CD8-positive, alpha-beta memory T cell (primary cell): ENCODE results near the gene COL4A6. TPM values are rescaled to one million over a fixed set of nuclear protein-coding genes. Genes with fewer than 3 reads are reported as not detected.
"Not testable (repeated sequence)": the region's sequence is repeated elsewhere in the genome, so short reads cannot be mapped to it uniquely, and the experiment has no call there.

Experiments
- CTCF ChIA-PET: fragments of 350-600 bp; sonication (Branson Sonifier 250); formaldehyde crosslinking; loops from one replicate; lab custom pipeline; 2021; ENCODE audit warnings: antibody characterized with exemption; lab: Charles Lee
- POLR2A ChIA-PET: fragments of 350-600 bp; sonication (Branson Sonifier 250); formaldehyde crosslinking; loops from one replicate; lab custom pipeline; 2021; ENCODE audit warnings: antibody characterized with exemption; lab: Charles Lee
- DNase-seq, 5 donors: peaks; one replicate each; pipeline versions ENCODE4 v3.0.0 to v3.0.0-alpha.2; 2020 to 2022; ENCODE audit warnings: mixed read lengths in 1 of 5
- H3K27ac ChIP-seq: one replicate; pipeline ENCODE4 v1.7.0; 2013; ENCODE audit warnings: low read depth, mild to moderate bottlenecking, low read length, moderate library complexity
- H3K27me3 ChIP-seq: 2 replicates; pipeline ENCODE4 v1.7.0; 2013; ENCODE audit warnings: low read length, mild to moderate bottlenecking; ENCODE audit not compliant: insufficient read depth, poor library complexity, severe bottlenecking
- H3K36me3 ChIP-seq: 2 replicates; pipeline ENCODE4 v1.7.0; 2013; ENCODE audit warnings: mild to moderate bottlenecking, low read length, moderate library complexity; ENCODE audit not compliant: insufficient read depth
- H3K4me1 ChIP-seq: 2 replicates; pipeline ENCODE4 v1.7.0; 2013; ENCODE audit warnings: mild to moderate bottlenecking, low read length, moderate library complexity; ENCODE audit not compliant: insufficient read depth
- H3K4me3 ChIP-seq: 2 replicates; pipeline ENCODE4 v1.7.0; 2013; ENCODE audit warnings: mild to moderate bottlenecking, low read length
- H3K9me3 ChIP-seq: 2 replicates; pipeline ENCODE4 v1.7.0; 2013; ENCODE audit warnings: mild to moderate bottlenecking, low read length
- H3K27ac Mint-ChIP-seq, 8 donors: one replicate each; pipeline ENCODE4 v1.8.0; 2020 to 2021; ENCODE audit warnings: mixed read lengths in 8 of 8, mild to moderate bottlenecking in 6 of 8, inconsistent platforms in 3 of 8, moderate library complexity in 3 of 8
- H3K27me3 Mint-ChIP-seq, 2 donors: one replicate each; pipeline ENCODE4 v1.8.0; 2020 to 2021; ENCODE audit warnings: mixed read lengths in 2 of 2, mild to moderate bottlenecking in 1 of 2, moderate library complexity in 1 of 2
- H3K36me3 Mint-ChIP-seq, 3 donors: one replicate each; pipeline ENCODE4 v1.8.0; 2020 to 2021; ENCODE audit warnings: mixed read lengths in 3 of 3, inconsistent platforms in 1 of 3, mild to moderate bottlenecking in 1 of 3
- H3K4me1 Mint-ChIP-seq, 3 donors: one replicate each; pipeline ENCODE4 v1.8.0; 2020 to 2021; ENCODE audit warnings: mixed read lengths in 3 of 3, inconsistent platforms in 1 of 3, mild to moderate bottlenecking in 1 of 3
- H3K4me3 Mint-ChIP-seq, 7 donors: one replicate each; pipeline ENCODE4 v1.8.0; 2020 to 2021; ENCODE audit warnings: mixed read lengths in 7 of 7, mild to moderate bottlenecking in 6 of 7, moderate library complexity in 4 of 7, inconsistent platforms in 2 of 7
- H3K9me3 Mint-ChIP-seq, 5 donors: one replicate each; pipeline ENCODE4 v1.8.0; 2020 to 2022; ENCODE audit warnings: mixed read lengths in 5 of 5, mild to moderate bottlenecking in 3 of 5, moderate library complexity in 2 of 5, inconsistent platforms in 1 of 5
- polyA plus RNA-seq: library from polyadenylated mRNA; unstranded; fragments of 300-500 nt; fragmentation: Illumina TruSeq; gene quantifications from one replicate; pipeline ENCODE4 v1.2.3, GENCODE V29; 2021
- total RNA-seq, 2 experiments: library from RNA; stranded (reverse); gene quantifications; one replicate each; pipeline ENCODE4 v1.2.3, GENCODE V29; 2021

The COL4A6 gene
- not detected for total RNA-seq
- not detected for polyA plus RNA-seq

- Mint-ChIP-seq H3K36me3 (peaks cover 0 to 2% (median 0%) of the 10 kb centered on the region in 3 donors), H3K27ac (no peak within 1 kb of the TSS), H3K27me3 (peaks cover 27 to 31% of the 10 kb centered on the region in 2 donors), H3K4me1 (peaks cover 5 to 13% (median 9%) of the 10 kb centered on the region in 3 donors), H3K4me3 (peak within 1 kb of the TSS in 4 of 7 donors; percentile 40 to 68 (median 60)), H3K9me3 (no peaks in the 10 kb centered on the region)
- POLR2A ChIA-PET = no interaction called here
- Histone ChIP-seq H3K4me1 (no peaks in the 10 kb centered on the region), H3K27ac (no peak within 1 kb of the TSS), H3K4me3 (no peak within 1 kb of the TSS), H3K27me3 (no peaks in the 10 kb centered on the region), H3K36me3 (no peaks in the 10 kb centered on the region), H3K9me3 (no peaks in the 10 kb centered on the region)
- DNase-seq = no peak
- CTCF ChIA-PET = no interaction called here
These were observed at the start of gene COL4A6 for GRCh38 chrX:108438110-108438623. Gene COL4A6, minus strand, starts transcription at chrX:108438422. Its CDS starts 226 bp downstream, at chrX:108438196.

DNA sequence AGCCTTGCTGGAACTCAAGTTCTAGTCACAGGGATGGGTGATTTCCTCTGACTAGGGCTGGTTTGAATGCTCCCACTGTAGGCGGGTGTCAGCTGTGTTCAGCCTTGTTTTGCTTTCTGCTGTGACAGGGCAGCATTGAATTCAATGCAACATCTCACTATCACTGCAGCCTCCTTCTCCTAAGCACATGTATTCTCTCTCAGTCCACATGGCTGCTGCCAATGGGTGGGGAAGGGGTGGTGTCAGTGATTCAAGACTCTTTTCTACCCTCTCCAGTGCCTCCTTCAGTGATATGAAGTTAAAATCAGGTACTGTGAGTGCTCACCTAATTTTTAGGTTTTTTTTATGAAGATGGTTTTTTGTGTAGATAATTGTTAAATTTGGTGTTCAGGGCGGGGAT, 47.7 kb upstream of the COL4A6 start:
- H3K4me3 Mint-ChIP-seq = no peak overlapping the region
- H3K4me1 Mint-ChIP-seq = no peaks in the 10 kb centered on the region
- peaks cover 0 to 1% (median 0%) of the 10 kb centered on the region in 5 donors for H3K9me3 Mint-ChIP-seq
- no peaks in the 10 kb centered on the region for H3K4me1 ChIP-seq
- H3K27me3 ChIP-seq = no peaks in the 10 kb centered on the region
- no peak overlapping the region for H3K27ac Mint-ChIP-seq
- DNase-seq = no peak
- H3K36me3 ChIP-seq = no peaks in the 10 kb centered on the region
- H3K36me3 Mint-ChIP-seq = no peaks in the 10 kb centered on the region
- H3K4me3 ChIP-seq = no peak overlapping the region
- POLR2A ChIA-PET = no interaction called here
- H3K9me3 ChIP-seq = no peaks in the 10 kb centered on the region
- no peak overlapping the region for H3K27ac ChIP-seq
- peaks cover 0 to 3% of the 10 kb centered on the region in 2 donors for H3K27me3 Mint-ChIP-seq
- CTCF ChIA-PET = no interaction called here

DNA sequence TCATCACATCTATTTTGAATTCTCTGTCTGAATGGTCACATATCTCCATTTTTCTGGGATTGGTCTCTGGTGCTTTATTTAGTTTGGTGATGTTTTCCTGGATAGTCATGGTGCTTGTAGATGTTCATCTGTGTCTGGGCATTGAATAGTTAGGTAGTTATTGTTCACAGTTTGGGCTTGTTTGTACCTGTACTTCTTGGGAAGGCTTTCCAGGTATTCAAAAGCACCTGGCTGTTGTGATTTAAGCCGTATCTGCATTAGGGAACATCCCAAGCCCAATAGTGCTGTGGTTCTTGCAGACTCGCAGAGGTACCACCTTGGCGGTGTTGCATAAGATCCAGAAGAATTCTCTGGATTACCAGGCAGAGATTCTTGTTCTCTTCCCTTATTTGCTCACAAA, 46.0 kb upstream of the COL4A6 start:
- H3K4me1 ChIP-seq = no peaks in the 10 kb centered on the region
- no peak overlapping the region for H3K4me3 ChIP-seq
- no peaks in the 10 kb centered on the region for H3K9me3 ChIP-seq
- H3K36me3 Mint-ChIP-seq = no peaks in the 10 kb centered on the region
- no peak for DNase-seq
- H3K36me3 ChIP-seq = no peaks in the 10 kb centered on the region
- H3K4me1 Mint-ChIP-seq = no peaks in the 10 kb centered on the region
- H3K27ac ChIP-seq = no peak overlapping the region
- no peaks in the 10 kb centered on the region for H3K27me3 ChIP-seq
- H3K9me3 Mint-ChIP-seq = peaks cover 0 to 1% (median 0%) of the 10 kb centered on the region in 5 donors
- H3K4me3 Mint-ChIP-seq = no peak overlapping the region
- H3K27me3 Mint-ChIP-seq = peaks cover 0 to 3% of the 10 kb centered on the region in 2 donors
- H3K27ac Mint-ChIP-seq = no peak overlapping the region
- CTCF ChIA-PET = no interaction called here
- POLR2A ChIA-PET = no interaction called here

DNA sequence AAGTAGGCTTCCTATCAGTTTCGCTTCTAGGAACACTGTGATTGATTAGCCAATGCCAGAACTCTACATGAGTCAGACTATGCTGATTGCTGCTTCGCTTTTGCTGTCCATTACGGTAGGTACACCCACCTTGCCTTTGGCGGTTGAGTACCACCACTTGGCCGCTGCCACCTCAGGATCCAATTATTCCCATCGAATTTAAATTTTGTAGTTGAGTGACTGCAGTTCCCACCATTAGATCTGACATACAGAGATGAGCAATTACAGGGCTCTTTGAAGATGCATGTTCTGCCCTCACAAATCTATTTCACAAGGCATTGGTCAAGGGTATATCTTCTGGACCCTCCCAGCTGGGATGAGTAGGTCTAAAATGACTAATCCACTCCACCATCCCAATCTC, 43.3 kb upstream of the COL4A6 start:
- not testable (repeated sequence) for H3K9me3 ChIP-seq, H3K4me1 Mint-ChIP-seq, H3K9me3 Mint-ChIP-seq

GRCh38 chrX:108473979-108474378, 35.8 kb upstream of the COL4A6 start:
- Histone ChIP-seq H3K27me3 (no peaks in the 10 kb centered on the region), H3K4me1 (no peaks in the 10 kb centered on the region), H3K36me3 (no peaks in the 10 kb centered on the region), H3K27ac (no peak overlapping the region), H3K9me3 (no peaks in the 10 kb centered on the region), H3K4me3 (no peak overlapping the region)
- Mint-ChIP-seq H3K27ac (no peak overlapping the region), H3K4me1 (no peaks in the 10 kb centered on the region), H3K27me3 (no peaks in the 10 kb centered on the region), H3K9me3 (peaks cover 0 to 6% (median 3%) of the 10 kb centered on the region in 5 donors), H3K36me3 (no peaks in the 10 kb centered on the region), H3K4me3 (no peak overlapping the region)
- DNase-seq = no peak
- ChIA-PET POLR2A (no interaction called here), CTCF (no interaction called here)

More for the DNA sequence above, 43.3 kb upstream of the COL4A6 start:
- CTCF ChIA-PET, H3K36me3 Mint-ChIP-seq, H3K27me3 ChIP-seq, POLR2A ChIA-PET, H3K4me1 ChIP-seq, H3K36me3 ChIP-seq, DNase-seq, H3K27ac ChIP-seq, H3K27me3 Mint-ChIP-seq, H3K4me3 ChIP-seq, H3K4me3 Mint-ChIP-seq, H3K27ac Mint-ChIP-seq: not testable (repeated sequence)

GRCh38 chrX:108468486-108468885, 30.3 kb upstream of the COL4A6 start:
- no peak overlapping the region for H3K4me3 ChIP-seq
- no peaks in the 10 kb centered on the region for H3K27me3 Mint-ChIP-seq
- H3K9me3 ChIP-seq = no peaks in the 10 kb centered on the region
- H3K27ac Mint-ChIP-seq = no peak overlapping the region
- no peaks in the 10 kb centered on the region for H3K4me1 Mint-ChIP-seq
- CTCF ChIA-PET = no interaction called here
- no peaks in the 10 kb centered on the region for H3K4me1 ChIP-seq
- POLR2A ChIA-PET = no interaction called here
- H3K36me3 Mint-ChIP-seq = no peaks in the 10 kb centered on the region
- no peak for DNase-seq
- H3K4me3 Mint-ChIP-seq = no peak overlapping the region
- no peaks in the 10 kb centered on the region for H3K36me3 ChIP-seq
- no peaks in the 10 kb centered on the region for H3K27me3 ChIP-seq
- no peak overlapping the region for H3K27ac ChIP-seq
- H3K9me3 Mint-ChIP-seq = peaks cover 0 to 5% (median 0%) of the 10 kb centered on the region in 5 donors

DNA sequence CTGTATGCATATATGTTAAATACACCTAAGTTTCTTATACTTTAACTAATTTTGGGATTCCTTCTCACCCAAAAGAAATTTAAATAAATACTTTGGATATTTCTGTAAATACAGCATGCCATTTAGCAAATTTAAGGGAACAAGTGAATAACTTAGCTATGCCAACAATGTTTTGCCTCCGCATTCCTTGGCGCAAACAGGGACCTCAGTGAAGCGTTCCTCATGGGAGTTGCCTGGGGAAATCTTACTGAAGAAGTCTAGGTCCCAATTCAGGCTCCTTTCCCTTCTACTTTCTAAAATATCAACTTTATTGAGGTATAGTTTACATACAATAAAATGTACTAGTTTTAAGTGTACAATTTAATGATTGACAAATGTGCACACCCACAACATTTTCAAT, 26.4 kb upstream of the COL4A6 start:
- Mint-ChIP-seq H3K4me3 (no peak overlapping the region), H3K27ac (no peak overlapping the region), H3K4me1 (no peaks in the 10 kb centered on the region), H3K27me3 (no peaks in the 10 kb centered on the region), H3K9me3 (no peaks in the 10 kb centered on the region), H3K36me3 (no peaks in the 10 kb centered on the region)
- CTCF ChIA-PET = no interaction called here
- Histone ChIP-seq H3K36me3 (no peaks in the 10 kb centered on the region), H3K9me3 (no peaks in the 10 kb centered on the region), H3K27ac (no peak overlapping the region), H3K4me1 (no peaks in the 10 kb centered on the region), H3K27me3 (no peaks in the 10 kb centered on the region), H3K4me3 (no peak overlapping the region)
- POLR2A ChIA-PET = no interaction called here
- DNase-seq = no peak

GRCh38 chrX:108456971-108457477, 18.8 kb upstream of the COL4A6 start:
- Mint-ChIP-seq H3K27me3 (peaks cover 0 to 2% of the 10 kb centered on the region in 2 donors), H3K9me3 (no peaks in the 10 kb centered on the region), H3K4me3 (no peak overlapping the region), H3K4me1 (no peaks in the 10 kb centered on the region), H3K36me3 (no peaks in the 10 kb centered on the region), H3K27ac (no peak overlapping the region)
- no peaks in the 10 kb centered on the region for H3K9me3 ChIP-seq
- no peaks in the 10 kb centered on the region for H3K36me3 ChIP-seq
- DNase-seq = no peak
- POLR2A ChIA-PET = no interaction called here
- no peak overlapping the region for H3K4me3 ChIP-seq
- H3K27me3 ChIP-seq = no peaks in the 10 kb centered on the region
- H3K4me1 ChIP-seq = no peaks in the 10 kb centered on the region
- no peak overlapping the region for H3K27ac ChIP-seq
- CTCF ChIA-PET = no interaction called here
